K562 (cell line): Measurements from ENCODE around the gene SLC27A4. TPM values are rescaled to one million over a fixed set of nuclear protein-coding genes. Genes with fewer than 3 reads are reported as not detected.

ENCODE experiments used
- CBX3 ChIP-seq, 2 experiments: IDR thresholded peaks; 1 replicate in 1 of 2; 2 replicates in 1 of 2; pipeline ENCODE4 v1.6.1; 2012; ENCODE audit warnings: inconsistent platforms in 2 of 2, low read length in 2 of 2, borderline replicate concordance in 1 of 2, control low read depth in 1 of 2
- CCAR2 ChIP-seq: fragments of 200-400 bp; formaldehyde crosslinking; IDR thresholded peaks from 2 replicates; pipeline ENCODE4 v1.6.1; 2017; ENCODE audit warnings: mild to moderate bottlenecking, low read depth, low read length
- CLOCK ChIP-seq: fragments of 250-450 bp; sonication (Bioruptor Pico); IDR thresholded peaks from 2 replicates; pipeline ENCODE4 v1.4.0; 2020; ENCODE audit warnings: mild to moderate bottlenecking, moderate library complexity, borderline replicate concordance
- ETS1 ChIP-seq: conservative IDR thresholded peaks from 2 replicates; pipeline ENCODE4 v1.6.1; 2011; ENCODE audit warnings: low read depth, mild to moderate bottlenecking, low read length; ENCODE audit not compliant: control insufficient read depth
- FOXA3 ChIP-seq, 2 experiments: fragments of 450-650 bp in 1 of 2; sonication (generic) in 1 of 2; formaldehyde crosslinking; IDR thresholded peaks in 1 of 2; conservative IDR thresholded peaks in 1 of 2; 2 replicates each; pipeline versions ENCODE4 v1.4.0 to v1.8.0; 2020 to 2022; ENCODE audit warnings: mild to moderate bottlenecking in 2 of 2, missing genetic modification reagents in 1 of 2
- JUND ChIP-seq, 2 experiments: IDR thresholded peaks; 2 replicates in 1 of 2; 3 replicates in 1 of 2; pipeline ENCODE4 v1.6.1; 2011; ENCODE audit warnings: borderline replicate concordance in 2 of 2, low read depth in 2 of 2, low read length in 2 of 2, improper control_type of control experiment in 1 of 2, missing biosample characterization in 1 of 2, missing genetic modification characterization in 1 of 2, missing genetic modification reagents in 1 of 2
- NFE2 ChIP-seq: IDR thresholded peaks from 2 replicates; pipeline ENCODE4 v1.6.1; 2014; ENCODE audit warnings: antibody characterized with exemption, low read depth
- PBX2 ChIP-seq, 2 experiments: IDR thresholded peaks in 1 of 2; conservative IDR thresholded peaks in 1 of 2; 2 replicates each; pipeline ENCODE4 v1.6.1; 2016; ENCODE audit warnings: low read depth in 2 of 2, mild to moderate bottlenecking in 1 of 2, missing compliant biosample characterization in 1 of 2, missing genetic modification characterization in 1 of 2, moderate library complexity in 1 of 2
- PCBP2 ChIP-seq: fragments of 200-400 bp; formaldehyde crosslinking; IDR thresholded peaks from 2 replicates; pipeline ENCODE4 v1.6.1; 2018; ENCODE audit warnings: low read length, low read depth, mild to moderate bottlenecking, moderate library complexity; ENCODE audit not compliant: poor library complexity, severe bottlenecking
- PHF20 ChIP-seq: fragments of 450-650 bp; IDR thresholded peaks from 2 replicates; pipeline ENCODE4 v1.6.1; 2018; ENCODE audit not compliant: partially characterized antibody
- PKNOX1 ChIP-seq: fragments of 450-650 bp; IDR thresholded peaks from 2 replicates; pipeline ENCODE4 v1.6.1; 2016
- PPARD ChIP-seq: fragments of 250-450 bp; sonication (Bioruptor Pico); IDR thresholded peaks from 2 replicates; pipeline ENCODE4 v1.8.0; 2022; ENCODE audit warnings: inconsistent platforms, mild to moderate bottlenecking, moderate library complexity
- PRMT5 ChIP-seq: sonication (generic); formaldehyde crosslinking; IDR thresholded peaks from 2 replicates; pipeline ENCODE4 v1.5.0; 2020; ENCODE audit warnings: missing genetic modification reagents
- PTTG1 ChIP-seq: fragments of 450-650 bp; IDR thresholded peaks from 2 replicates; pipeline ENCODE4 v1.6.1; 2016; ENCODE audit warnings: low read depth, mild to moderate bottlenecking, missing genetic modification characterization, missing compliant biosample characterization
- SNIP1 ChIP-seq: fragments of 450-650 bp; IDR thresholded peaks from 2 replicates; pipeline ENCODE4 v1.7.1; 2017; ENCODE audit warnings: low read depth, mild to moderate bottlenecking
- ZNF174 ChIP-seq: fragments of 250-450 bp; sonication (Bioruptor Pico); IDR thresholded peaks from 2 replicates; pipeline ENCODE4 v1.4.0; 2020; ENCODE audit warnings: mild to moderate bottlenecking
- ZNF212 ChIP-seq: fragments of 450-650 bp; formaldehyde crosslinking; IDR thresholded peaks from 2 replicates; pipeline ENCODE4 v1.4.0; 2020; ENCODE audit warnings: mild to moderate bottlenecking
- ZNF584 ChIP-seq: fragments of 200-800 bp; sonication (Bioruptor generic); IDR thresholded peaks from 2 replicates; pipeline ENCODE4 v1.6.1; 2016; ENCODE audit warnings: low read depth, mild to moderate bottlenecking, missing genetic modification characterization, missing compliant biosample characterization
- ZNF695 ChIP-seq: fragments of 450-650 bp; formaldehyde crosslinking; IDR thresholded peaks from 2 replicates; pipeline ENCODE4 v1.4.0; 2020; ENCODE audit warnings: mild to moderate bottlenecking, moderate library complexity
- ZNF717 ChIP-seq: fragments of 250-450 bp; sonication (Bioruptor Pico); IDR thresholded peaks from 2 replicates; pipeline ENCODE4 v1.5.0; 2021
- ZNF76 ChIP-seq: fragments of 250-450 bp; sonication (Bioruptor Pico); IDR thresholded peaks from 2 replicates; pipeline ENCODE4 v1.4.0; 2020; ENCODE audit warnings: mild to moderate bottlenecking, moderate library complexity, borderline replicate concordance
- polyA plus RNA-seq, 8 experiments: library from polyadenylated mRNA; depleted of rRNA in 4 of 8; stranded (reverse) in 5 of 8; unstranded in 3 of 8; fragments of >200 nt; fragmentation: Nextera tagmentation in 2 of 8; fragmentation: Illumina TruSeq in 1 of 8; extraction: Ambion mirVana in 2 of 8; extraction: Trizol in 1 of 8; gene quantifications; 2 replicates each; pipeline versions ENCODE4 v1.2.1 to v1.2.3, GENCODE V29; 2011 to 2014; ENCODE audit warnings: inconsistent platforms in 1 of 8, missing spikeins in 1 of 8
- total RNA-seq, 7 experiments: library from RNA; depleted of rRNA in 6 of 7; stranded (reverse); fragments of >200 nt in 6 of 7; fragmentation: Illumina TruSeq in 2 of 7; extraction: Trizol in 2 of 7; gene quantifications; 2 replicates each; pipeline versions ENCODE4 v1.2.1 to v1.2.3, GENCODE V29; 2011 to 2021; ENCODE audit warnings: low replicate concordance in 1 of 7

SLC27A4 gene
- total and polyA plus RNA-seq, 9 of the 15 experiments (the other 6 are each of a cell fraction or from before 2014, with no cell fraction given) = 0.25 to 35.7 (median 14.0) TPM

GRCh38 chr9:128341435-128341849, 1.1 kb downstream of the SLC27A4 start (continued):
- TF ChIP-seq ZNF212 (CRISPR knock-in tag) (no peak), FOXA3 (CRISPR knock-in tag; conservative IDR thresholded peaks at IDR 0.05 in 1 of 2, IDR thresholded peaks at IDR 0.05 in 1 of 2) (peak in 1 of 2 experiments; percentile 65; a peak in 1 of 4 replicates), ETS1 (no peak), PPARD (CRISPR knock-in tag) (no peak), SNIP1 (no peak), ZNF717 (CRISPR knock-in tag) (no peak), PKNOX1 (no peak), ZNF584 (CRISPR knock-in tag) (no peak), NFE2 (no peak), PRMT5 (CRISPR knock-in tag) (no peak), PCBP2 (no peak), PBX2 (CRISPR knock-in tag; IDR thresholded peaks at IDR 0.05; ENCODE audit: low read depth) (no peak), PBX2 (tag; conservative IDR thresholded peaks at IDR 0.05; ENCODE audit: low read depth) (no peak), PHF20 (no peak), ZNF76 (CRISPR knock-in tag) (no peak), CLOCK (CRISPR knock-in tag) (no peak), CCAR2 (no peak), ZNF174 (CRISPR knock-in tag) (no peak), CBX3 (IDR thresholded peaks at IDR 0.05; ENCODE audit: borderline replicate concordance in 1 of 2, low read length in 2 of 2) (peak in 1 of 2 experiments; percentile 43; a peak in 1 of 3 replicates), PTTG1 (tag) (no peak), JUND (IDR thresholded peaks at IDR 0.05; ENCODE audit: borderline replicate concordance, low read depth, low read length) (peak; percentile 75), JUND (tag; IDR thresholded peaks at IDR 0.05; ENCODE audit: borderline replicate concordance, low read depth, low read length) (no peak), ZNF695 (no peak)
